GM12878 (cell line): Measurements from ENCODE around the gene IGFLR1. TPM values are rescaled to one million over a fixed set of nuclear protein-coding genes. Genes with fewer than 3 reads are reported as not detected.
A peak's percentile ranks its signal among the peaks of the same experiment; 100 is the strongest.

Experiments used
- ATAC-seq: fragments of 200-7000 bp; cut with Tn5 transposase; 3 replicates; pipeline ENCODE4 v1.9.1; 2020; ENCODE audit warnings: mild to moderate bottlenecking, moderate library complexity
- BruUV-seq: library from RNA; stranded (reverse); fragments of 400-500 nt; replicated peaks from 2 replicates; lab custom pipeline; 2021; lab: Mats Ljungman, UMichigan
- CTCF ChIA-PET: fragments of 300-600 bp; sonication (Branson Sonifier 250); formaldehyde crosslinking; extraction: SDS; loops from one replicate; lab custom pipeline; 2021; ENCODE audit warnings: inconsistent platforms; lab: Yijun Ruan, JAX
- POLR2A ChIA-PET: fragments of 350-600 bp; formaldehyde crosslinking; extraction: SDS; loops from one replicate; lab custom pipeline; 2021; ENCODE audit warnings: inconsistent platforms; lab: Charles Lee
- RAD21 ChIA-PET: fragments of 300-600 bp; sonication (Branson Sonifier 250); formaldehyde crosslinking; loops from one replicate; lab custom pipeline; 2023; ENCODE audit warnings: antibody characterized with exemption; ENCODE audit not compliant: unreplicated experiment; lab: Charles Lee
- SMC1A ChIA-PET: fragments of 300-600 bp; sonication (Branson Sonifier 250); formaldehyde crosslinking; loops from one replicate; lab custom pipeline; 2023; ENCODE audit not compliant: unreplicated experiment, uncharacterized antibody; lab: Charles Lee
- DNase-seq: peaks from one replicate; pipeline ENCODE4 v3.0.0-alpha.2; 2011; ENCODE audit warnings: low read depth, low spot score
- FAIRE-seq: peaks from 3 replicates; lab custom pipeline; 2011; peaks lifted over from hg19 to GRCh38; lab: Jason Lieb, UNC
- H2AFZ ChIP-seq: 2 replicates; pipeline ENCODE4 v1.6.0; 2011; ENCODE audit warnings: low read depth, low read length, control low read depth; ENCODE audit not compliant: control insufficient read depth
- H3K27ac ChIP-seq: 2 replicates; pipeline ENCODE4 v1.5.1; 2011; ENCODE audit warnings: control low read depth; ENCODE audit not compliant: control insufficient read depth, insufficient read depth
- H3K27me3 ChIP-seq, 2 experiments: replicated peaks in 1 of 2; 2 replicates each; pipeline versions ENCODE4 v1.6.0 to v1.6.1; 2011; ENCODE audit warnings: low read length in 1 of 2; ENCODE audit not compliant: control insufficient read depth in 2 of 2, insufficient read depth in 2 of 2
- H3K36me3 ChIP-seq, 2 experiments: 2 replicates each; pipeline ENCODE4 v1.5.1; 2011; ENCODE audit warnings: low read length in 1 of 2; ENCODE audit not compliant: control insufficient read depth in 2 of 2, insufficient read depth in 2 of 2
- H3K4me1 ChIP-seq: 2 replicates; pipeline ENCODE4 v1.6.1; 2011; ENCODE audit warnings: mild to moderate bottlenecking, low read length, moderate library complexity, mixed read lengths; ENCODE audit not compliant: control insufficient read depth, insufficient read depth
- H3K4me2 ChIP-seq: 2 replicates; pipeline ENCODE4 v1.6.0; 2011; ENCODE audit warnings: control low read depth; ENCODE audit not compliant: control insufficient read depth, insufficient read depth
- H3K4me3 ChIP-seq: fragments of 200-600 bp; sonication (generic); 2 replicates; pipeline ENCODE4 v1.5.1; 2016
- H3K79me2 ChIP-seq: 2 replicates; pipeline ENCODE4 v1.6.0; 2011; ENCODE audit warnings: low read length; ENCODE audit not compliant: control insufficient read depth, insufficient read depth
- H3K9ac ChIP-seq: 2 replicates; pipeline ENCODE4 v1.8.0; 2011; ENCODE audit warnings: low read length, control low read depth, mixed read lengths; ENCODE audit not compliant: control insufficient read depth, insufficient read depth
- H3K9me3 ChIP-seq: replicated peaks from 3 replicates; pipeline ENCODE4 v1.5.1; 2011; ENCODE audit warnings: mild to moderate bottlenecking, low read length; ENCODE audit not compliant: control insufficient read depth, insufficient read depth
- H4K20me1 ChIP-seq: 2 replicates; pipeline ENCODE4 v1.6.0; 2011; ENCODE audit not compliant: control insufficient read depth, insufficient read depth
- BCL3 ChIP-seq: IDR thresholded peaks from 2 replicates; pipeline ENCODE4 v1.6.1; 2011; ENCODE audit warnings: borderline replicate concordance, low read depth, mild to moderate bottlenecking, moderate library complexity, low read length; ENCODE audit not compliant: insufficient read depth, poor library complexity, severe bottlenecking
- CUX1 ChIP-seq: IDR thresholded peaks from 2 replicates; pipeline ENCODE4 v1.6.1; 2012; ENCODE audit warnings: improper control_type of control experiment, low read depth, low read length; ENCODE audit not compliant: insufficient replicate concordance
- GATAD2B ChIP-seq: fragments of 450-650 bp; conservative IDR thresholded peaks from 2 replicates; pipeline ENCODE4 v1.6.1; 2017; ENCODE audit warnings: low read depth, mild to moderate bottlenecking, moderate library complexity
- HCFC1 ChIP-seq: fragments of 150-350 bp; IDR thresholded peaks from 2 replicates; pipeline ENCODE4 v1.6.1; 2014; ENCODE audit warnings: low read length
- MTA3 ChIP-seq: IDR thresholded peaks from 2 replicates; pipeline ENCODE4 v1.6.1; 2012; ENCODE audit warnings: low read length, inconsistent platforms, borderline replicate concordance
- POLR2A ChIP-seq: IDR thresholded peaks from 2 replicates; pipeline ENCODE4 v1.6.1; 2011; ENCODE audit warnings: low read depth, mild to moderate bottlenecking, low read length
- POLR2AphosphoS5 ChIP-seq: IDR thresholded peaks from 2 replicates; pipeline ENCODE4 v1.6.1; 2011; ENCODE audit warnings: mild to moderate bottlenecking, low read length, inconsistent platforms
- WGBS: methylation state at CpG from one replicate; pipeline ENCODE4 v1.1.6; 2016; ENCODE audit warnings: low lambda C conversion rate; ENCODE audit not compliant: insufficient replicate concordance, insufficient coverage; ENCODE audit errors: missing lambda C conversion rate; 5-methylcytosine and 5-hydroxymethylcytosine counted together
- in situ Hi-C: fragments of 300-500 bp; cut with MboI; formaldehyde crosslinking; loops from 9 replicates; pipeline ENCODE4 v1.14.3; 2018; ENCODE audit warnings: mixed read lengths
- intact Hi-C: fragments of 100-400 bp; cut with micrococcal nuclease; formaldehyde crosslinking; loops from one replicate; pipeline ENCODE4 v1.14.2; 2022; ENCODE audit not compliant: unreplicated experiment
- polyA plus RNA-seq, 11 experiments: library from polyadenylated mRNA; depleted of rRNA in 4 of 11; unstranded in 6 of 11; stranded (reverse) in 5 of 11; fragments of >200 nt; fragmentation: Nextera tagmentation in 4 of 11; fragmentation: Illumina TruSeq in 1 of 11; extraction: Ambion mirVana in 4 of 11; extraction: Trizol in 1 of 11; gene quantifications; 1 replicate in 1 of 11; 2 replicates in 10 of 11; pipeline versions ENCODE4 v1.2.1 to v1.2.3, GENCODE V29; 2011 to 2016; ENCODE audit warnings: inconsistent platforms in 2 of 11, missing spikeins in 2 of 11, low read depth in 1 of 11
- total RNA-seq, 4 experiments: library from RNA; depleted of rRNA in 3 of 4; stranded (reverse); fragments of >200 nt in 3 of 4; fragmentation: Illumina TruSeq in 1 of 4; extraction: Trizol in 1 of 4; gene quantifications; 2 replicates each; pipeline versions ENCODE4 v1.2.1 to v1.2.3, GENCODE V29; 2013 to 2021
- TF ChIP-seq, protein P1 (sequence below): fragments of 450-650 bp; IDR thresholded peaks from 2 replicates; pipeline ENCODE4 v1.6.1; 2017; ENCODE audit warnings: mild to moderate bottlenecking, moderate library complexity

Gene IGFLR1
- total and polyA plus RNA-seq, 10 of the 15 experiments (the other 5 are each of a cell fraction or from before 2014, with no cell fraction given) = 2.5 to 39.9 (median 24.8) TPM

- in situ Hi-C loops = no loop called here
These were observed 2.8 kb downstream of the IGFLR1 start for GRCh38 chr19:35739275-35740107.

More at GRCh38 chr19:35739275-35740107, 2.8 kb downstream of the IGFLR1 start:
- POLR2A ChIA-PET = interaction anchor here (0.9 to 7.1 kb wide), 6 partner anchors 9 to 192 kb away, joined by 4 to 91 read pairs (median 4); partner anchors contain the start of gene LIN37
- no TSS peak for BruUV-seq
- ATAC-seq = no peak
- 89% methylated on average over 29 of the region's 29 CpGs for WGBS
- peak overlapping the region; percentile 99 for H3K4me2 ChIP-seq
- peak overlapping the region; percentile 57; the same call in 1 of the 2 replicates for H3K9ac ChIP-seq
- H3K79me2 ChIP-seq = peaks cover 23% of the 10 kb centered on the region
- no peaks in the 10 kb centered on the region for H3K9me3 ChIP-seq
- no peaks in the 10 kb centered on the region for H4K20me1 ChIP-seq
- TF ChIP-seq POLR2AphosphoS5 (0 out of 2 replicates have a peak, but pooled peaks have one; percentile 12), MTA3 (0 out of 2 replicates have a peak, but pooled peaks have one; percentile 49), HCFC1 (no peak), BCL3 (peak; percentile 50), POLR2A (peak; percentile 70), CUX1 (no peak), GATAD2B (no peak)
- TF ChIP-seq, protein P1, sequence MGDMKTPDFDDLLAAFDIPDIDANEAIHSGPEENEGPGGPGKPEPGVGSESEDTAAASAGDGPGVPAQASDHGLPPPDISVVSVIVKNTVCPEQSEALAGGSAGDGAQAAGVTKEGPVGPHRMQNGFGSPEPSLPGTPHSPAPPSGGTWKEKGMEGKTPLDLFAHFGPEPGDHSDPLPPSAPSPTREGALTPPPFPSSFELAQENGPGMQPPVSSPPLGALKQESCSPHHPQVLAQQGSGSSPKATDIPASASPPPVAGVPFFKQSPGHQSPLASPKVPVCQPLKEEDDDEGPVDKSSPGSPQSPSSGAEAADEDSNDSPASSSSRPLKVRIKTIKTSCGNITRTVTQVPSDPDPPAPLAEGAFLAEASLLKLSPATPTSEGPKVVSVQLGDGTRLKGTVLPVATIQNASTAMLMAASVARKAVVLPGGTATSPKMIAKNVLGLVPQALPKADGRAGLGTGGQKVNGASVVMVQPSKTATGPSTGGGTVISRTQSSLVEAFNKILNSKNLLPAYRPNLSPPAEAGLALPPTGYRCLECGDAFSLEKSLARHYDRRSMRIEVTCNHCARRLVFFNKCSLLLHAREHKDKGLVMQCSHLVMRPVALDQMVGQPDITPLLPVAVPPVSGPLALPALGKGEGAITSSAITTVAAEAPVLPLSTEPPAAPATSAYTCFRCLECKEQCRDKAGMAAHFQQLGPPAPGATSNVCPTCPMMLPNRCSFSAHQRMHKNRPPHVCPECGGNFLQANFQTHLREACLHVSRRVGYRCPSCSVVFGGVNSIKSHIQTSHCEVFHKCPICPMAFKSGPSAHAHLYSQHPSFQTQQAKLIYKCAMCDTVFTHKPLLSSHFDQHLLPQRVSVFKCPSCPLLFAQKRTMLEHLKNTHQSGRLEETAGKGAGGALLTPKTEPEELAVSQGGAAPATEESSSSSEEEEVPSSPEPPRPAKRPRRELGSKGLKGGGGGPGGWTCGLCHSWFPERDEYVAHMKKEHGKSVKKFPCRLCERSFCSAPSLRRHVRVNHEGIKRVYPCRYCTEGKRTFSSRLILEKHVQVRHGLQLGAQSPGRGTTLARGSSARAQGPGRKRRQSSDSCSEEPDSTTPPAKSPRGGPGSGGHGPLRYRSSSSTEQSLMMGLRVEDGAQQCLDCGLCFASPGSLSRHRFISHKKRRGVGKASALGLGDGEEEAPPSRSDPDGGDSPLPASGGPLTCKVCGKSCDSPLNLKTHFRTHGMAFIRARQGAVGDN = no peak
- H3K36me3 ChIP-seq = peaks cover 13 to 28% of the 10 kb centered on the region in 2 experiments; a peak in 3 of 4 replicates
- no peak overlapping the region for H3K27ac ChIP-seq
- no peaks in the 10 kb centered on the region for H3K27me3 ChIP-seq
- H3K4me3 ChIP-seq = peak overlapping the region; percentile 83
- H3K4me1 ChIP-seq = peaks cover 26% of the 10 kb centered on the region
- DNase-seq = no peak
- SMC1A ChIA-PET = interaction anchor here (1.2 to 1.7 kb wide), 3 partner anchors 26 to 45 kb away, joined by 3 to 7 read pairs (median 7); no protein-coding TSS in a partner anchor
- H2AFZ ChIP-seq = no peak overlapping the region
- intact Hi-C loops = loop anchor here (2.0 kb wide), 2 partner anchors 23 to 47 kb away; no protein-coding TSS in a partner anchor
- CTCF ChIA-PET = interaction anchor here (1.0 to 1.3 kb wide), 2 partner anchors 11 to 143 kb away, joined by 3 read pairs; no protein-coding TSS in a partner anchor
- RAD21 ChIA-PET = interaction anchor here (1.0 to 2.5 kb wide), 6 partner anchors 21 to 45 kb away, joined by 4 to 18 read pairs (median 8); no protein-coding TSS in a partner anchor
- FAIRE-seq = no peak
